Subcutaneous adipose tissue (tissue), 4 donors: ENCODE measurements around the gene TRAPPC2B. TPM values are rescaled to one million over a fixed set of nuclear protein-coding genes. Genes with fewer than 3 reads are reported as not detected.

Source experiments
- total RNA-seq, 4 donors: library from RNA; depleted of rRNA; stranded (reverse); fragments of >200 nt; gene quantifications; one replicate each; pipeline ENCODE4 v1.1.0, GENCODE V29; 2016
- TF ChIP-seq, protein P1 (sequence below): fragments of 450-650 bp; IDR thresholded peaks from one replicate; pipeline ENCODE4 v1.5.1; 2016; ENCODE audit warnings: low read depth, mild to moderate bottlenecking, control low read depth, antibody characterized with exemption, moderate library complexity

The TRAPPC2B gene
- total RNA-seq: 10 to 100 TPM in 3 of 4 donors, 1 to 10 TPM in 1; 9.4 to 24.3 (median 22.4) TPM

DNA sequence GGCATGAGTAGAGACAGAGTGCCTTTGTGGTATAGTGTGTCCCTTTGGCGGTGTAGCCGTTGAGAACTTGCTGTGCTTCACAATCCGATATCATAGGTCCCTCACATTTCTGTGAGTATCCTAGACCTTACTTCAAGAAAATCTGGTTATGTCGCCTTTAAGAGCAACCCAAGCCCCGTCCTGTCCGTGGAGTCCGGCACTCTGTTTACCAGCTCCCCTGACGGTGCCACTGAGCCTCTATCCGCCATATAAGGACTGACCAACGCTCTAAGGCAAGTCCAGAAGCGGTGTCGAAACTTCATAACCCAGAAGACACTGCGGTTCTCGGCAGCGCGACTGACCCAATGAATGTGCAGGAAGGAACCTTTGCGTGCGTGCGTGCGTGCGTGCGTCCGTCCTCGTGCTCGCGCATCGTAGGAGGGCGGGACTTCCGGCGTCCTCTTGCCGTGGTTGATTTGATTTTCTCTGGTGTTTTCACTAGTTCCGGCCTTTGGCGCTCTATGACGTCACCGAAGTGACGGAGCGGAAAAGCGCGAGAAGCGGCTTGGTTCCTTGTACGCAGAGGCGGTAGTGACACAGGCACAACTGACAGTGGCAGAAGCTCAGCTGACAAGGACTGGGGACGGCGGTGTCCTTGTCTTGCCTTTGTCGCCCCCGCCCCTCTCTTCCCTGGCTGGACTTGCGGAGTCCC, at the start of gene TRAPPC2B, which contains the start of gene ZNF547:
TRAPPC2B (plus strand) TSS at position 555 of the 691 bp plus-strand sequence. CDS start 1,283 bp downstream, outside the sequence.
ZNF547 (plus strand) TSS at position 555 of the 691 bp plus-strand sequence. CDS start 5,005 bp downstream, outside the sequence.
- TF ChIP-seq, protein P1, sequence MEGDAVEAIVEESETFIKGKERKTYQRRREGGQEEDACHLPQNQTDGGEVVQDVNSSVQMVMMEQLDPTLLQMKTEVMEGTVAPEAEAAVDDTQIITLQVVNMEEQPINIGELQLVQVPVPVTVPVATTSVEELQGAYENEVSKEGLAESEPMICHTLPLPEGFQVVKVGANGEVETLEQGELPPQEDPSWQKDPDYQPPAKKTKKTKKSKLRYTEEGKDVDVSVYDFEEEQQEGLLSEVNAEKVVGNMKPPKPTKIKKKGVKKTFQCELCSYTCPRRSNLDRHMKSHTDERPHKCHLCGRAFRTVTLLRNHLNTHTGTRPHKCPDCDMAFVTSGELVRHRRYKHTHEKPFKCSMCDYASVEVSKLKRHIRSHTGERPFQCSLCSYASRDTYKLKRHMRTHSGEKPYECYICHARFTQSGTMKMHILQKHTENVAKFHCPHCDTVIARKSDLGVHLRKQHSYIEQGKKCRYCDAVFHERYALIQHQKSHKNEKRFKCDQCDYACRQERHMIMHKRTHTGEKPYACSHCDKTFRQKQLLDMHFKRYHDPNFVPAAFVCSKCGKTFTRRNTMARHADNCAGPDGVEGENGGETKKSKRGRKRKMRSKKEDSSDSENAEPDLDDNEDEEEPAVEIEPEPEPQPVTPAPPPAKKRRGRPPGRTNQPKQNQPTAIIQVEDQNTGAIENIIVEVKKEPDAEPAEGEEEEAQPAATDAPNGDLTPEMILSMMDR: no peak

DNA sequence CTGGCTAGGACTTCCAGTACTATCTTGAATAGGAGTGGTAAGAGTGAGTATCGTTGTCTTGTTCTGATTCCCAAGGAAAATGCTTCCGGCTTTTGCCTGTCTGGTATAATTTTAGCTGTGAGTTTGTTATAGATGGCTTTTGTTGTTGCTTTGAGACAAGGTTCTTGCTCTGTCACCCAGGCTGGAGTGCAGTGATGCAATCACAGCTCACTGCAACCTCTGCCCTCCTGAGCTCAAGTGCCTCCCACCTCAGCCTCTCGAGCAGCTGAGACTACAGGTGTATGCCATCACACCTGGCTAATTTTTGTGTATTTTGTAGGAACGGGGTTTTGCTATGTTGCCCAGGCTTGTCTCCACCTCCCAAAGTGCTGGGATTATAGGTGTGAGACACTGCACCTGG, 49.2 kb upstream of the TRAPPC2B start:
- TF ChIP-seq, protein P1: no peak

DNA sequence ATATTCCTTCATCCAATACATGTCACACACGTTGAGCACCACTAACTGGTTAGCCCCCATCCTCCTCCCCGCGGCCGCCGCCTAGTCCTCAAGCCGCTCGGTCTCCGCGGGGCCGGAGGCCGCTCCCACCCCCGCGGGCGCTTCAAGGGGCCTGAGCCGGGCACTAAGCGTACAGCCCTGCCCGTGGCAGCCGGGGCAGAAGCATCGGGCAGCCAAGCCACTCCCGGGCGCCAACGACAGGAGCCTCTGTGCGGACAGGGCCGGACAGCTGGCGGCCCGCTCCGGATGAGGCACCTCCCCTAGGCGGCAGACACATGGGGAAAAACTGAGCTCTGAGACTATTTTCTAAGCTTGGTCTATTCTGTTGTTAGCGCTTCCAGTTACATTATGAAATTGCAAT, 45.8 kb upstream of the TRAPPC2B start:
- TF ChIP-seq, protein P1: no peak

DNA sequence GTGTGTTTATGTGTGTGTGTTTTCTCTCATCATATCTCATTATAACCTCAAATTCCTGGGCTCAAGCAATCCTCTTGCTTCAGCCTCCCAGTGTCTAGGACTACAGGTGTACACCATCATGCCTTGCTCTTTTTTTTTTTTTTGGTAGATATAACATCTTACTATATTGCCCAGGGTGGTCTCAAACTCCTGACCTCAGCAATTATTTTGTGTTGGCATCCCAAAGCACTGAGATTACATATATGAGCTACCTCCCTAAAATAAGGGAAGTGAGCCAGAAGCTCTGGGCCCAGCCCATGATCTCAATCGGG, 43.5 kb upstream of the TRAPPC2B start:
- TF ChIP-seq, protein P1: no peak

DNA sequence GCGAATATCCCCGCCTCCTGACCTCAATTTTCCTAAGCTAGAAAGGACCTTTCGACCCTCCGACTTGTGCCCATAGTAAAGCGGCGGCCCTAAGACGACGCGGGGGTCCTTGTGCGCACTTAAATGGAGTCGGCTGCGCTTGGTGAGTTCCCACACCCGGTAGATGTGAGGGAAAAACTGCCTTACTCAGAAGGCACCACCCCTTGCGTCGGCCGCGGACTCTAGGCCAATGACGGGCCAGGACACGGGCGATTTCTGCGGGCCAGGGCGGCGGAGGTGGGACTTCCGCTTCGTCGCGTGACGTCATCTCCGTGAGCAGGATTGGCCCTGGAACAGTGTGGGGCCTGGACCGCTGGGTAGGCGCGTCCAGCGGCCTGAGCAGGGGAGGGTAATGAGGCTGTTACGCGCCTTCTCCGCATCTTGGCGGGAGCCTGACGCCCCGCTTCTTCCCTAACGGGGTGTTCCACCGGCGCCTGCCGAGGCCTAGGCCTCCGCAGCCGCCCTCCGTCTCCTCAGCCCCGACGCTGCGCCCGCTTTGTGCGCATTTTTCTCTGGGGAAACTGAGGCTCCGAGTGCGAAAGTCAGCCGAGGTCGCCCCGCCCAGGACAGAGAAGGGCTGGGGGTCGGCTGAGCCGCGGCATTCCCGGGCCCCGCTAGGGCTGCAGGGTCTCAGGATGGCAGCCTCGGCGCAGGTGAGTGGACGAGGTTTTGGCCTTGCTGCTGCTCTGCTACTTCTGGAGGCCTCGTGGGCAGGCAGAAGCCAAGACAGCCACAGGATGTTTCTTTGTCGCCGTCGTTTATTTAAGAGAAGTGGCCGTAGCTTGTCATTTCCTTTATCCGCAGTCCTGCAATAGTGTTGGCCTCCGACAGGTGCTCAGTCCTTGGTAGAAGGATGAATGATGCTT, 42.9 kb upstream of the TRAPPC2B start, which contains the start of gene ZNF543:
ZNF543 (plus strand) TSS at position 293 of the 905 bp plus-strand sequence; CDS start at position 675, 382 bp downstream.
- TF ChIP-seq, protein P1: no peak

DNA sequence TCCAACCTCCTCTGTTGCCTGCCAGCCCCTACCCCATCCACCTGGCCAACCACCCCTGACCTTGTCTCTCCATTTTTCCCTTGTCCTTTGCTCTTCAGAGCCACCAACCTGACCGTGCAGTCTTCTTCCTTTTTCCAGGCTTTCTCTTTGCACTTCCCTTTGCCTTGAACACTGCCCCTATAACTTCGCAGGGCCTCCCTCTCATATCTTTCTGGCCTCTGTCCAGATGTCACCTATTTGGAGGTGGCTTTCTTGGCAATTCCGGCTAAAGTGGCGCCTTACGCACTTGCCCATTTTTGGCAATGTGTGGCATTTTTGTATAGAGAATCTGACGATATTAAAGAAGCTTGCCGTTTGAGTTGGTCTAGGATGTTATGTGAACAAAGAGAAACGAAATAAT, 42.2 kb upstream of the TRAPPC2B start:
- TF ChIP-seq, protein P1: no peak

DNA sequence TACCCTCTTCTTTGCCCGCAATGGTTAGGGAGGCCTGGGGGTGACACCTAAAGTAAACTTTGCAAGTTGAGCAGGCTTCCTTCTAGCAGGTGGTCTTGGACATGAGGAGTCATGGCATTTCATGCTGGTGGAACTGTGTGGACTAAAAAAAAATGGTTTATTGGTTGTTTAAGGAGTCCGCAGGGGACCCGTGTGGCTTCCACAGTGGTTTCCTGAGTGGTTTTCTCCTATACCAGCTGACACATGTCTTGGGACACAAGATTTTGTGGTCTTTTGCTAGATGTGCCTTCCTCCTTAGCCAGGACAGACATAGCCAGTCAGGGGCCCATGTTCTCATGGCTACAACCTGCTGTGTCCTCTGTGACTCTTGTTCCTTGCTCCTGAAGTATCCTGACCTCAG, 41.6 kb upstream of the TRAPPC2B start:
- TF ChIP-seq, protein P1: no peak
